Endothelial cell of umbilical vein (primary cell): ENCODE results near the gene DUSP28. TPM values are rescaled to one million over a fixed set of nuclear protein-coding genes. Genes with fewer than 3 reads are reported as not detected.

Source experiments
- BruUV-seq: library from RNA; stranded (reverse); fragments of 400-500 nt; replicated peaks from 2 replicates; lab custom pipeline; 2021; lab: Mats Ljungman, UMichigan
- CTCF ChIA-PET: fragments of 300-600, 350-600 bp; sonication (Branson Sonifier 250); formaldehyde crosslinking; loops from one replicate; lab custom pipeline; 2021; ENCODE audit warnings: antibody characterized with exemption, inconsistent platforms; lab: Charles Lee
- POLR2A ChIA-PET: fragments of 300-600, 350-600 bp; sonication (Branson Sonifier 250); formaldehyde crosslinking; loops from one replicate; lab custom pipeline; 2021; ENCODE audit warnings: antibody characterized with exemption, inconsistent platforms; lab: Charles Lee
- DNase-seq: peaks from one replicate; pipeline ENCODE4 v3.0.0-alpha.2; 2011; ENCODE audit warnings: low read depth, low spot score
- FAIRE-seq: peaks from 2 replicates; lab custom pipeline; 2011; peaks lifted over from hg19 to GRCh38; lab: Jason Lieb, UNC
- H2AFZ ChIP-seq: 2 replicates; pipeline ENCODE4 v1.6.0; 2012; ENCODE audit warnings: low read depth, low read length, control low read depth, inconsistent platforms
- H3K27ac ChIP-seq: 2 replicates; pipeline ENCODE4 v1.5.1; 2011; ENCODE audit warnings: low read depth, mild to moderate bottlenecking, control low read depth, low read length, moderate library complexity; ENCODE audit not compliant: insufficient read depth
- H3K27me3 ChIP-seq, 2 experiments: 2 replicates each; pipeline versions ENCODE4 v1.6.0 to v1.6.1; 2011; ENCODE audit warnings: low read length in 2 of 2, mixed read lengths in 1 of 2; ENCODE audit not compliant: control insufficient read depth in 2 of 2, insufficient read depth in 2 of 2
- H3K36me3 ChIP-seq, 2 experiments: 2 replicates in 1 of 2; 3 replicates in 1 of 2; pipeline ENCODE4 v1.5.1; 2011; ENCODE audit warnings: low read length in 2 of 2, mild to moderate bottlenecking in 1 of 2, moderate library complexity in 1 of 2; ENCODE audit not compliant: control insufficient read depth in 2 of 2, insufficient read depth in 2 of 2; ENCODE audit errors: extremely low read depth in 1 of 2
- H3K4me1 ChIP-seq: 3 replicates; pipeline ENCODE4 v1.5.1; 2011; ENCODE audit warnings: mild to moderate bottlenecking, low read length; ENCODE audit not compliant: control insufficient read depth, insufficient read depth; ENCODE audit errors: extremely low read depth
- H3K4me2 ChIP-seq: 2 replicates; pipeline ENCODE4 v1.6.1; 2011; ENCODE audit warnings: low read length, control low read depth, mixed read lengths; ENCODE audit not compliant: insufficient read depth
- H3K4me3 ChIP-seq, 3 experiments: fragments of 200-600 bp in 1 of 3; sonication (generic), shearing (Covaris generic) in 1 of 3; replicated peaks in 1 of 3; 2 replicates each; pipeline ENCODE4 v1.5.1; 2011 to 2016; ENCODE audit warnings: control low read depth in 3 of 3, low read length in 3 of 3, mild to moderate bottlenecking in 2 of 3, inconsistent platforms in 1 of 3, low read depth in 1 of 3, moderate library complexity in 1 of 3; ENCODE audit not compliant: insufficient read depth in 1 of 3
- H3K79me2 ChIP-seq: 2 replicates; pipeline ENCODE4 v1.6.0; 2012; ENCODE audit warnings: low read length, inconsistent platforms; ENCODE audit not compliant: control insufficient read depth, insufficient read depth
- H3K9ac ChIP-seq: replicated peaks from 2 replicates; pipeline ENCODE3; 2011; ENCODE audit warnings: low read length, control low read depth; ENCODE audit not compliant: insufficient read depth; ENCODE audit errors: extremely low read depth
- H3K9me1 ChIP-seq: replicated peaks from 3 replicates; pipeline ENCODE4 v1.6.0; 2011; ENCODE audit warnings: mild to moderate bottlenecking, low read length; ENCODE audit not compliant: control insufficient read depth, insufficient read depth; ENCODE audit errors: extremely low read depth
- H3K9me3 ChIP-seq: replicated peaks from 2 replicates; pipeline ENCODE4 v1.5.1; 2012; ENCODE audit warnings: low read length, inconsistent platforms; ENCODE audit not compliant: control insufficient read depth, insufficient read depth
- H4K20me1 ChIP-seq: replicated peaks from 2 replicates; pipeline ENCODE3; 2011; ENCODE audit warnings: mild to moderate bottlenecking, low read length; ENCODE audit not compliant: control insufficient read depth, insufficient read depth; ENCODE audit errors: extremely low read depth
- CTCF ChIP-seq, 2 donors: IDR thresholded peaks; 1 replicate in 1 of 2; 2 replicates in 1 of 2; pipeline ENCODE4 v1.5.1; 2011; ENCODE audit warnings: low read length in 2 of 2, mild to moderate bottlenecking in 2 of 2, moderate library complexity in 2 of 2, control low read depth in 1 of 2, inconsistent platforms in 1 of 2, low read depth in 1 of 2; ENCODE audit not compliant: insufficient read depth in 1 of 2; ENCODE audit errors: extremely low read depth in 1 of 2
- EZH2 ChIP-seq: IDR thresholded peaks from 2 replicates; pipeline ENCODE4 v1.6.1; 2012; ENCODE audit warnings: borderline replicate concordance, low read depth, mild to moderate bottlenecking, moderate library complexity, low read length, inconsistent platforms; ENCODE audit not compliant: severe bottlenecking
- FOS ChIP-seq: IDR thresholded peaks from 2 replicates; pipeline ENCODE4 v1.6.1; 2011; ENCODE audit warnings: mild to moderate bottlenecking, low read length, moderate library complexity, borderline replicate concordance; ENCODE audit not compliant: insufficient read depth
- GATA2 ChIP-seq: IDR thresholded peaks from 2 replicates; pipeline ENCODE4 v1.7.0; 2011; ENCODE audit warnings: low read depth, mild to moderate bottlenecking, moderate library complexity, mixed read lengths, low read length; ENCODE audit not compliant: insufficient read length, insufficient read depth
- MAX ChIP-seq: IDR thresholded peaks from 2 replicates; pipeline ENCODE4 v1.6.1; 2011; ENCODE audit not compliant: insufficient read depth, insufficient read length
- MYC ChIP-seq: IDR thresholded peaks from one replicate; pipeline ENCODE4 v1.6.1; 2011; ENCODE audit warnings: mild to moderate bottlenecking, low read depth, low read length
- dilution Hi-C: fragments of 300-500 bp; cut with MboI; formaldehyde crosslinking; loops from one replicate; pipeline ENCODE4 v1.15.0; 2019; ENCODE audit warnings: low sequenced_read_pairs; ENCODE audit not compliant: extremely low pct_ligation_motif_present
- intact Hi-C: fragments of 100-400 bp; cut with micrococcal nuclease; formaldehyde crosslinking; loops from one replicate; pipeline ENCODE4 v1.10.0; 2022
- polyA plus RNA-seq, 4 experiments: library from polyadenylated mRNA; depleted of rRNA in 3 of 4; stranded (reverse) in 3 of 4; unstranded in 1 of 4; fragments of >200 nt; gene quantifications; 2 replicates each; pipeline versions ENCODE4 v1.2.1 to v1.2.3, GENCODE V29; 2011 to 2012; ENCODE audit warnings: missing spikeins in 1 of 4
- total RNA-seq: library from RNA; stranded (reverse); gene quantifications from 2 replicates; pipeline ENCODE4 v1.2.3, GENCODE V29; 2021

DUSP28 gene
- total and polyA plus RNA-seq, 2 donors (not counting 3 experiments of a cell fraction or from before 2014, with no cell fraction given): 2.2 to 4.3 TPM

- no peak for DNase-seq
- Histone ChIP-seq H3K9me1 (no peaks in the 10 kb centered on the region), H3K9me3 (peaks cover 5% of the 10 kb centered on the region), H3K4me3 (no peak overlapping the region), H3K79me2 (no peaks in the 10 kb centered on the region), H3K4me2 (no peak overlapping the region), H3K4me1 (no peaks in the 10 kb centered on the region), H2AFZ (no peak overlapping the region), H3K36me3 (peaks cover 0 to 2% of the 10 kb centered on the region in 2 experiments), H4K20me1 (no peaks in the 10 kb centered on the region), H3K27me3 (no peaks in the 10 kb centered on the region), H3K9ac (no peak overlapping the region), H3K27ac (no peak overlapping the region)
- CTCF ChIA-PET: no interaction called here
- intact Hi-C loops: no loop called here
- POLR2A ChIA-PET: no interaction called here
- dilution Hi-C loops: no loop called here
- no peak for FAIRE-seq
- no peak for TF ChIP-seq EZH2
- TF ChIP-seq GATA2: no peak
- no peak for TF ChIP-seq MYC
- TF ChIP-seq CTCF (IDR thresholded peaks at IDR 0.05; ENCODE audit: extremely low read depth in 1 of 2, insufficient read depth in 1 of 2, low read depth in 1 of 2, low read length in 2 of 2): no peak
- TF ChIP-seq FOS: no peak
- no peak for TF ChIP-seq MAX
- BruUV-seq: no TSS peak
Observed at GRCh38 chr2:240529344-240529999, 30.7 kb upstream of the DUSP28 start.
